ENCODE results near the gene MAG. TPM values are rescaled to one million over a fixed set of nuclear protein-coding genes. Genes with fewer than 3 reads are reported as not detected.

The MAG gene
- polyA plus RNA-seq, 3 donors = not detected

- H3K27me3 ChIP-seq (ENCODE audit: control insufficient read depth in 2 of 2, insufficient read depth in 2 of 2, low read length in 2 of 2) = no peaks in the 10 kb centered on the region
- no peak overlapping the region for H2AFZ ChIP-seq (ENCODE audit: insufficient read depth, low read depth, low read length, poor library complexity, severe bottlenecking)
- Mint-ChIP-seq H3K36me3 (peaks cover 4 to 5% of the 10 kb centered on the region in 2 donors), H3K9me3 (peaks cover 0 to 2% (median 0%) of the 10 kb centered on the region in 7 donors), H3K4me1 (peaks cover 47% of the 10 kb centered on the region), H3K27me3 (ENCODE audit: low read depth in 3 of 3) (peaks cover 1 to 17% (median 9%) of the 10 kb centered on the region in 3 donors), H3K4me3 (no peak overlapping the region), H3K27ac (peak overlapping the region in 3 of 7 donors; percentile 43 to 56 (median 48))
- H3K4me2 ChIP-seq (replicated peaks; ENCODE audit: extremely low read depth, low read length, poor library complexity, severe bottlenecking) = no peak overlapping the region
- no peak overlapping the region for H3K4me3 ChIP-seq (replicated peaks in 1 of 3; ENCODE audit: low read depth in 2 of 3, low read length in 3 of 3)
- no peaks in the 10 kb centered on the region for H3K36me3 ChIP-seq (replicated peaks in 1 of 2; ENCODE audit: control insufficient read depth in 1 of 2, insufficient read depth in 2 of 2, low read length in 2 of 2)
- no peak for DNase-seq
- no peak overlapping the region for H3K27ac ChIP-seq (ENCODE audit: low read depth in 1 of 2, low read length in 2 of 2)
- intact Hi-C loops (cut with micrococcal nuclease) = loop anchor here (5.0 to 10.0 kb wide), 4 partner anchors 45 to 155 kb away; partner anchors contain the start of gene KRTDAP (in 1 of the 2)
- no peaks in the 10 kb centered on the region for H3K9me3 ChIP-seq (replicated peaks in 1 of 2; ENCODE audit: control insufficient read depth in 1 of 2, insufficient read depth in 1 of 2, low read length in 2 of 2)
- H3K4me1 ChIP-seq (ENCODE audit: control insufficient read depth in 1 of 2, insufficient read depth in 2 of 2, low read length in 2 of 2) = peaks cover 44 to 55% of the 10 kb centered on the region in 2 donors
- no peaks in the 10 kb centered on the region for H4K20me1 ChIP-seq (ENCODE audit: insufficient read depth, low read length)
- no peaks in the 10 kb centered on the region for H3K79me2 ChIP-seq (ENCODE audit: insufficient read depth, low read length)
- no peak for TF ChIP-seq CTCF (IDR thresholded peaks at IDR 0.05)
- WGBS (ENCODE audit: insufficient coverage) = 74% methylated on average over 8 of the region's 17 CpGs
- no peak overlapping the region for H3K9ac ChIP-seq (ENCODE audit: insufficient read depth, low read length, poor library complexity, severe bottlenecking)
Measured at GRCh38 chr19:35349614-35350521, 57.9 kb downstream of the MAG start.

- 91% methylated on average over 5 of the region's 7 CpGs for WGBS (ENCODE audit: insufficient coverage)
- Histone ChIP-seq H3K4me3 (replicated peaks in 1 of 3; ENCODE audit: low read depth in 2 of 3, low read length in 3 of 3) (no peak overlapping the region), H3K4me2 (replicated peaks; ENCODE audit: extremely low read depth, low read length, poor library complexity, severe bottlenecking) (no peak overlapping the region), H2AFZ (ENCODE audit: insufficient read depth, low read depth, low read length, poor library complexity, severe bottlenecking) (no peak overlapping the region), H3K27me3 (ENCODE audit: control insufficient read depth in 2 of 2, insufficient read depth in 2 of 2, low read length in 2 of 2) (no peaks in the 10 kb centered on the region), H4K20me1 (ENCODE audit: insufficient read depth, low read length) (no peaks in the 10 kb centered on the region), H3K36me3 (replicated peaks in 1 of 2; ENCODE audit: control insufficient read depth in 1 of 2, insufficient read depth in 2 of 2, low read length in 2 of 2) (no peaks in the 10 kb centered on the region), H3K79me2 (ENCODE audit: insufficient read depth, low read length) (no peaks in the 10 kb centered on the region), H3K27ac (ENCODE audit: low read depth in 1 of 2, low read length in 2 of 2) (no peak overlapping the region), H3K9ac (ENCODE audit: insufficient read depth, low read length, poor library complexity, severe bottlenecking) (no peak overlapping the region), H3K9me3 (replicated peaks in 1 of 2; ENCODE audit: control insufficient read depth in 1 of 2, insufficient read depth in 1 of 2, low read length in 2 of 2) (no peaks in the 10 kb centered on the region), H3K4me1 (ENCODE audit: control insufficient read depth in 1 of 2, insufficient read depth in 2 of 2, low read length in 2 of 2) (peaks cover 43 to 48% of the 10 kb centered on the region in 2 donors)
- Mint-ChIP-seq H3K4me3 (no peak overlapping the region), H3K4me1 (peaks cover 44% of the 10 kb centered on the region), H3K27me3 (ENCODE audit: low read depth in 3 of 3) (peaks cover 1 to 15% (median 5%) of the 10 kb centered on the region in 3 donors), H3K27ac (peak overlapping the region in 2 of 7 donors; percentile 58 to 60), H3K36me3 (peaks cover 4 to 5% of the 10 kb centered on the region in 2 donors), H3K9me3 (peaks cover 0 to 2% (median 0%) of the 10 kb centered on the region in 7 donors)
- TF ChIP-seq CTCF (IDR thresholded peaks at IDR 0.05) = no peak
- DNase-seq = no peak
- intact Hi-C loops (cut with micrococcal nuclease) = loop anchor here (5.0 to 10.0 kb wide), 3 partner anchors 46 to 144 kb away; partner anchors contain the start of gene KRTDAP (in 1 of the 2)
Measured at GRCh38 chr19:35350591-35350990, 58.6 kb downstream of the MAG start.

Measured in CD14-positive monocyte (primary cell).